HG03354 (cell line): ENCODE results near the gene MIPEP.
A peak's percentile ranks its signal among the peaks of the same experiment; 100 is the strongest.
"Not testable (repeated sequence)": the region's sequence is repeated elsewhere in the genome, so short reads cannot be mapped to it uniquely, and the experiment has no call there.

Experiments used
- ATAC-seq: cut with Tn5 transposase; IDR thresholded peaks from one replicate; pipeline ENCODE4 v1.9.1; 2021; ENCODE audit warnings: mild to moderate bottlenecking; ENCODE audit not compliant: unreplicated experiment, poor library complexity, severe bottlenecking

The MIPEP gene

GRCh38 chr13:23893791-23894190 is 4.6 kb upstream of the MIPEP start:
- not testable (repeated sequence) for ATAC-seq

DNA sequence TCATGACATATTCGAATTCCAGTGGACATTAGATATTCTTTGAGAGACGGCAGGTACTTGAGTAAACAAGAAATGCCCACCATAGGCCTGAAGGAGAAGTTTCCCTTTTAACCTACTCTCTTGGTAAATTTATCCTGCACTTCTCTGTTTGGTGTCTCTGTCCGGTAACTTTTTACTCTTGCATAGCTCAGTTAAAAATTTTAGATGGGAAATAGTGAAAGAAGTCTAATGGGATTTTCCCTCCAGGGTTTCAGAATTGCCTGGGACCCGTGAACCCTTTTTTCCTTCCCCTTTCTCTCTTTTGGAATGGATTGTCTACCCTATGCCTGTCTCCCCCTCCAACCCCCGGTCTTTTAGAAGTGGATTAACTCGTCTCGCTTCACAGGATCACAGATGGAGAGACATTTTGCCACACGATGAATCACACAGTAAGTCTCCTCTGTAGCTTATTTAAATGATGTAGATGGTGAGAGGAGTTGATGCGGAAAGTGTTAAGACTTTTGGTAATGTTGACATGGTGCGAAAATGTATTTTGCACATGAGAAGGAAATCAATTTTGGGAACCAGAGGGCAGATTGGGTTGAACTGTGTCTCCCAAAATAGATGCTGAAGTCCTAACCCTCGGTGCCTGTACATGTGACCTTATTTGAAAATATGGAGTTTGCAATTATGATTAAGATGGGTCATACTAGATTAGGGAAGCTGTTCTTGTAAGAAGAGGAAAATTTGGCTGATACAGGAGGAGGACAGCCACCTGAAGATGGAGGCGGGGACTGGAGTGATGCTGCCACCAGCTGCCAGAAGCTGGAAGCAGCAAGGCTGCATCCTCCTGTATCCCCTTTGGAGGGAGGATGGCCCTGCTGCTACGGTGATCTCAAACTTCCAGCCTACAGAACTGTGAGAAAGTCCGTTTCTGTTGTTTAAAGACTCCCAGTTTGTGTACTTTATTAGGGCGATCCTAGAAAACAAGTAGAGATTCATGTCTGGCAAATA is 711 bp upstream of the MIPEP start:
- ATAC-seq: no peak

GRCh38 chr13:23884361-23884760 is 4.8 kb downstream of the MIPEP start:
- not testable (repeated sequence) for ATAC-seq

DNA sequence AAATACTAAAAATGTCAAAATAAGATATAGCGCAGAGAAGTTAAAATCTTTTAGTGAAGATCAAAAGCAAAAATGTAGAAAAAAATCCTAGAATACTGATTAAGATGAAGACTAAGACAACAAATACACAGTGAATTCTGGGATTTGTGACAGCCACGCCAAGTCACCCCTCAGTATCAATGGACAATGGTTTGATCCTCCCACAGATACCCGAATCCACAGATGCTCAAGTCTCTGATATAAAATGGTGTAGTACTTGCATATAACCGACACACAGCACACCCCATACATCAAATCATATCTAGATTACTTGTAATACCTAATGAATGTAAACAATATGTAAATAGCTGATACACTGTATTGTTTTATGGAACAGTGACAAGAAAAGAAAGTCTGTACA is 5.9 kb downstream of the MIPEP start:
- ATAC-seq: no peak

DNA sequence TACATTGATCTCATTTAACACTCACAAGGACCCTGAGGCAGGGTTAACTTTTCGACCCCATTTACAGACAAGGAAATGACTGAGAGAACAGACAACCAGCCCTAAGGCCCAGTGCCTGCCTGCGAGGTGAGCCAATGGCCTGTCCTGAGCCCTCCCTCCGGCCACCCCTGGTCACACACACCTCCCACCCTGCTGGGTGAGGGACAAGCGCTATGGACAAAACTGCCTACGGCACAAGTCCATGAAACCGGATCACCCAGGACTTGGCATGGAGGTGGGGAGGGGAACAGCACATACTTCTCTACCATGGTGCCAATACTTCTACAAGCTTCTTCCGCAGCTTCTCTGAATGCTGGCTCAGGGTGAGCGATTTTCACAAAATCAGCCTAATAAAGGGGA is 7.8 kb downstream of the MIPEP start:
- ATAC-seq: not testable (repeated sequence)

GRCh38 chr13:23880493-23881401 is 8.5 kb downstream of the MIPEP start:
- ATAC-seq: not testable (repeated sequence)

DNA sequence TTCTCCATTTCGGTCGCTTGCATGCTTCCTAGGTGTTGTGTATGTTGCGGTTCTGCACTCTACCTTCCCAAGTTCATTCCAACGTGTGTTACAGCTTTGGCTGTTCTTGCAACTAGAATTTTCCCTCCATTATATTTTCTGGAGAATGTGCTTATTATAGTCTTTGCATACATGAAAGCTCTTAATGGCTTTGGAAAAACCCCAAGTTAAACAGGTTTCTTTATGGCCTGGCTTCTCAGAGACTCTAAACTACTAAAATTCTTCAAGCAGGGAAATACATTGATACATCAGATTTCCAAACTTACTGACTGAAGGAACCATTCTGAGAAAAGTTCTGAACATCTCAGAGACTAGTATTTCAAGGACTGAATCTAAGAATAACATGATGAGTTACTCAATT is 11.9 kb downstream of the MIPEP start:
- no peak for ATAC-seq

DNA sequence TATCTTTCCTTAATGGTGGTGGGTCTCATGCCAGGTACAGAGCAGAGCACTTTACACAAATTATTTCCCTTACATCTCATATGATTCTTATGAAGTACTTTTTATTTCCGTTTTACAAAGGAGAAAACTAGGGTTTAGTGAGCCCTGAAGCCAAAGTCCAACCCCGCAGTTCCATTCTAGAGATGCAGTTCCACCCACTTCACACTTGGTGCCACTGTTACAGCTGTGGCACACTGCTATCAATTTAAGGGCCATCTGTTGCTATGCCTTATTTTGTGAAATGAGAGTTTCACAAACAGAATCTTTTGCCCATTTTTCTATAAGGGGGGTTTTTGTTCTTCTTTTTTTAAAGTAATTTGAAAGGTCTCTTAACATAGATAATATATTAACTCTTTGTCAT is 12.9 kb downstream of the MIPEP start:
- peak; percentile 62 for ATAC-seq

DNA sequence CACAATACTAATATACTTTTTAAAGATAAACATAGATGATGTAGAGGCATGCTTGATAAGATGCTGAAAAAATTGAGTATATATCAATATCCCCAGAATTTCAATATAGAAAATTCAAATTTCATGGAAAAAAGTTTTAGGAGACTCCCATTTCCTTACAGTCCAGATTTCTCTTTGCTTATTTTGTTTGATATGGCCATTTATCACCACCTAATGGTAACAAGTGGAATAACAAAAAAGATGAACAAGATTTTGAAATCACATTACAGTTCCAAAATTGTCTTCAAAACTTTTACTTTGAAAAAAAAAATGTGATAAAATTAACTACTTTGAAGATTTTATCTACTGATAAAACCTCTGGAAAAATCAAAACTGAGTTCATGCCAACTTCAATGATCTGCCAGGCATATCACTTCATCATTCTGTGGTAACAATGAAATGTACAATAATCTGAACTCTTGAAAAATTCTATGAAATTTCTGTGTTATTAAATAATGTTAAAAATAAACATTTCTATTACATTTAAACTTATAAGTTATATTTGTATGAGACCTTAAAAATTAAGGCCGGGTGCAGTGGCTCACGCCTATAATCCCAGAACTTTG is 17.5 kb downstream of the MIPEP start:
- no peak for ATAC-seq

GRCh38 chr13:23870356-23871140 is 18.7 kb downstream of the MIPEP start:
- ATAC-seq: peak; percentile 68

DNA sequence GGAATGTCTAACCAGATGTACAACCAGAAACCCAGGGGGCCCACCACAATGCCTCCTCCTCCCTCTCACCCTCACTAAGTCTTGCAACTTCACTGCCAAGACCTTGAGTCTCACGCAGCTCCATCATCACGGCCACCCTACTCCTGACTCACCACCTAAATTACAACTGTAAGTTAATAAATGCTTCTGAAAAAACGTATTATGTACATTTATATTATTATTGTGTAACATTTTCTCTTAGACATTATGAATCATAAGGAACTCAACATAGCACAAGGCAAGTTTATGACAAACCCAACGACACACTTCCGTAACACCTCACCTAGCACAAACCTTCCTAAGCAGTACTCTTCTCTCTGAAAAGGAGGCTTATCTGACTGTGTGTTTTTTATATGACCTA is 20.7 kb downstream of the MIPEP start:
- no peak for ATAC-seq

DNA sequence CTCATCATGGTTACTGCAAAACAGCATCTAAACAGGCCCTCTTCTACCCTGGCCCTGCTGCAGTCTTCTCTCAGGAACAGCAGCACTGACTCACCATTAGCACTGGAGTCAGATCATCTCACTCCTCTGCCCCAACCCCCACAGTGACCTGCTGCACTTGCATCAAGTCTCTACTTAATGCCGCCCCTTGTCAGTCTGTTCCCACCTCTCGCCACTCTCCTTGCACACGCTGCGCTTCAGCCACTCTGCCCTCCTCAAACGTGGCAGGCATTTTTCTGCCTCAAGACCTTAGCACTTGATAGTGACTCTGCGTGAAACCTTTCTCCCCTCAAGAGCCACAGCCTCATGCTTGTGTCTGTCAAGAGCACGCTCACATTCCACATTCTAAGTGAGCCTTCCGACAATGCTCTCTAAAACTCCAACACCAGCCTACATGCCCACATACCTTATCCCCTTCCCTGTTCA is 22.1 kb downstream of the MIPEP start:
- no peak for ATAC-seq

- no peak for ATAC-seq
Measured at GRCh38 chr13:23866420-23867026, 22.7 kb downstream of the MIPEP start.

DNA sequence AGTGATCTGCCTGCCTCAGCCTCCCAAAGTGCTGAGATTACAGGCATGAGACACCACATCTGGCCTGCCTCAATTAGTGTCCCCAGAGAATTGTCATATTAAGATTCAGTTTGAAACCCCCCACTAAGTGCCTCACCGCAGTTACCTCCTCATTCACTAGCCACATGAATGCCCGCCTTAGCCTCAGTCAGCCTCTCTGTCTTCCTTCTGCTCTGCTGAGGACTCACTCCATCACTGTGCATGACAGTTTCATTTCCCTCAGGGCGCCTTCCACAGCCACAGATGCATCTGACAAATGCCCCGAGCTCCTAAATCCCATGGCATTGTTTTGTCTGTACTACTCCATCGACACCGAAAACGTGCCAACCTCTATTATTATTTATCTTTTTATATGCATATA is 23.3 kb downstream of the MIPEP start:
- no peak for ATAC-seq

DNA sequence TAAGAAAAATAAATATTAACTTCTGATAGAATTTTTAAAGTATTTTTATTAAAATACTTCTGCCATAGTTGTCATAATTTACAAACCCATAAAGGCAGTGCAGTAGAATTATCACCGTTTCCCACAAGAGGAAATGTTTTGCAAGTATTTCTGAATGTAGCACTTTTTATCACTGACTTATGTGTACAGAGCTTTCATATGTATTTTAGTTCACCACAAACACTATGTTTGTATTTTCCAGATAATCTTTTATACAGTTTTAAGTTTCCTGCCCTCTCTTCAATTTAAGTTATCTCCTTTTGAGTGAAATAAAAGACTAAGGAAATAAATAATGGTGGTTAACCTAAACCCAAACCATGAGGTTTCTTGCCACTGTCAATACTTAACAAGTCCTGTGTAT is 24.2 kb downstream of the MIPEP start:
- ATAC-seq: no peak

- ATAC-seq: no peak
Measured at GRCh38 chr13:23861310-23861709, 27.9 kb downstream of the MIPEP start.

- ATAC-seq: no peak
Measured at GRCh38 chr13:23859904-23860303, 29.3 kb downstream of the MIPEP start.

- no peak for ATAC-seq
Measured at GRCh38 chr13:23859455-23859854, 29.7 kb downstream of the MIPEP start.

DNA sequence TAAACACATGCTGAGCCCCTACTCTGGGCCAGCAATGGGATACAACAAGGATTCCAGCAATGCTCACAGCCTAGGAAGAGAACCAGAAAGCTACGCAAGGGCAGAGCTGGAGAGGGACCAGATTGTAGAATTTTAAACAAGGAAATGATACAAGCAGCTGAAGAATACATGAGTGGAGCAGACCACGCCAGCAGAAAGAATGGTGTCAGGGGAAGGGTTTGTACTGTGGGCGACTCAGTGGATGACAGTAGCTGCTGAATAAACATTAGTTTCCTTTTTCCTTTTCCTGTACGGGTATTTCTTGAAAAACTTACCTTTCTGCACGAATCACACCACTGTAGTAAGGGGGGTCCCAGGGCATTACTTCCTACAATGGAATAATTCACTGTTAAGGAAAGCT is 30.7 kb downstream of the MIPEP start:
- ATAC-seq: no peak
